ENCODE results near the gene GPC5. TPM values are rescaled to one million over a fixed set of nuclear protein-coding genes. Genes with fewer than 3 reads are reported as not detected.
"Not testable (repeated sequence)": the region's sequence is repeated elsewhere in the genome, so short reads cannot be mapped to it uniquely, and the experiment has no call there.

GPC5 gene
- total RNA-seq, 2 donors from 2014 or later, result 0.83 to 1.3 TPM

DNA sequence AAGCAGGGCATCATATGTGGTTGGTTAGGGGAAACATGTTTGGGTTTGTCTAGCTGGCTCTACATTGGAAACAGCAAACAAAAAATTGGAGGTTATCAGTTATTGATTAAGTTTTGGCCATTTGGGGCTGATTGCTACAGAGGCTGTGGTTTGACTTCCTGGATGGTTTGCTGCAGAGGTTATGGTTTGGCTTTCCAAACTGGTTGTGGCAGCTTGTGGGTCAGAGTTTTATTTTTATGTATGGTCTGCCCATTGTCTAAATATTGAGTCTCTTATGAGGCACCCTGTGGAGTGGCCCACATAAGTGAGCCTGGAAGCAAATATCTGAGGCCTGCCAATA is 261.6 kb downstream of the GPC5 start:
- TF ChIP-seq, protein P1, sequence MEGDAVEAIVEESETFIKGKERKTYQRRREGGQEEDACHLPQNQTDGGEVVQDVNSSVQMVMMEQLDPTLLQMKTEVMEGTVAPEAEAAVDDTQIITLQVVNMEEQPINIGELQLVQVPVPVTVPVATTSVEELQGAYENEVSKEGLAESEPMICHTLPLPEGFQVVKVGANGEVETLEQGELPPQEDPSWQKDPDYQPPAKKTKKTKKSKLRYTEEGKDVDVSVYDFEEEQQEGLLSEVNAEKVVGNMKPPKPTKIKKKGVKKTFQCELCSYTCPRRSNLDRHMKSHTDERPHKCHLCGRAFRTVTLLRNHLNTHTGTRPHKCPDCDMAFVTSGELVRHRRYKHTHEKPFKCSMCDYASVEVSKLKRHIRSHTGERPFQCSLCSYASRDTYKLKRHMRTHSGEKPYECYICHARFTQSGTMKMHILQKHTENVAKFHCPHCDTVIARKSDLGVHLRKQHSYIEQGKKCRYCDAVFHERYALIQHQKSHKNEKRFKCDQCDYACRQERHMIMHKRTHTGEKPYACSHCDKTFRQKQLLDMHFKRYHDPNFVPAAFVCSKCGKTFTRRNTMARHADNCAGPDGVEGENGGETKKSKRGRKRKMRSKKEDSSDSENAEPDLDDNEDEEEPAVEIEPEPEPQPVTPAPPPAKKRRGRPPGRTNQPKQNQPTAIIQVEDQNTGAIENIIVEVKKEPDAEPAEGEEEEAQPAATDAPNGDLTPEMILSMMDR (IDR thresholded peaks at IDR 0.05), result no peak
- no peak for DNase-seq (ENCODE audit: low spot score)
- Histone ChIP-seq H3K9me3 (no peaks in the 10 kb centered on the region), H3K4me3 (no peak overlapping the region), H3K27me3 (no peaks in the 10 kb centered on the region), H3K27ac (no peak overlapping the region), H3K4me1 (no peaks in the 10 kb centered on the region), H3K36me3 (no peaks in the 10 kb centered on the region)

DNA sequence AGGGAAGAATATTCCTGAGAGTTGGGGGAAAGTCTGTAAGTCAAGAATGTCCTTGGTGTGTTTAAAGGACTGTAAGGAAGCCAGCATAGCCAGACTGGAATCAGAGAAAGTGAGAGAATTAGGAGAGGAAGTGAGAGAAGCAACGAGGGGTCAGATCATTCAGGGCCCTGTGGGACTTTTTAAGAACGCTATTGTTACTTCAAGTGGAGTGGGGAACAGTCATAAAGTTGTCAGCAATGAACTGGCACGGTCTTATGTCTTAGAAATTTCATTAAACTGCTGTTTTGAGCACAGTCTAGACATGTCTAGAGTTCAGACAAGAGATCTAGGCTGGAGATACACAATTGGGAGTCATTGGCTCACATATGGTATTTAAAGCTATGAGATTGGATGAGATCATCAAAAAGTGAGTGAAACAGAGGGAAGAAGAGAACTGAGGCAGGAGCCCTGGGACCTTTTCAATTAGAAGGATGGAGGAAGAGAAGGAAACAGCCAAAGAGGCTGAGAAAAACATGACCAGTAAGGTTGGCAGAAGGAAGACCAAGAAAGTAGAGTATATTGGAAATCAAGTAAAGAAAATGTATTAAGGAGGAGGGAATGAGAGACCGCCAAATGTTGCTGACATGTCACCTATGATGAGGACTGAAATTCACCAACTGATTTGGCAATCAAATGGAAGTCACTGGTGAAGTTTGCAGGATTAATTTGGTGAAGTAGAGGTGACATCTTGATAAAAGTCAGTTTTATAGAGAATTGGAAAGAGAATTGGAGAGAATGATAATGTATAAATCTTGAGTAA is 263.5 kb downstream of the GPC5 start:
- no peak for DNase-seq (ENCODE audit: low spot score)
- H3K4me1 ChIP-seq, result no peaks in the 10 kb centered on the region
- no peaks in the 10 kb centered on the region for H3K27me3 ChIP-seq
- no peak overlapping the region for H3K27ac ChIP-seq
- TF ChIP-seq, protein P1 (IDR thresholded peaks at IDR 0.05), result no peak
- H3K4me3 ChIP-seq, result no peak overlapping the region
- H3K9me3 ChIP-seq, result no peaks in the 10 kb centered on the region
- no peaks in the 10 kb centered on the region for H3K36me3 ChIP-seq

DNA sequence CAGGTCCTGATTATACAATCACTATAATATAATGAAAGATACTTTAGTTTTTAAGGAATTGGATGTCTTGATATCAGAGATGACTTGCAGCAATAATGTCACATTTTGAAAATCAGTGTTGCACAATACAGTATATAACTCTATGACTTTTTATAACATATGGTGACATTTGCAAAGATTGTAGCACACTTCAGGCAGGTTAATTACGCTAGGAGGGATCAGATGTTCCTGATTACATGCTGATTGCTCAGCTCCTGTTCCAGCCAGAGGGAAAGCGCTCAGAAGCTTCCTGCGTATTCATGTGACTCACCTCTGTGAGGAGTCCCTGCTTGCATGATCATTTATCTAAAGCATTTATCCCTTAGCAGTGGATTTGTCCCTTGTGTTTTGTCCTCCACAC is 265.6 kb downstream of the GPC5 start:
- Histone ChIP-seq H3K27me3 (no peaks in the 10 kb centered on the region), H3K4me1 (no peaks in the 10 kb centered on the region), H3K36me3 (no peaks in the 10 kb centered on the region), H3K4me3 (no peak overlapping the region), H3K27ac (no peak overlapping the region), H3K9me3 (no peaks in the 10 kb centered on the region)
- DNase-seq (ENCODE audit: low spot score), result no peak
- TF ChIP-seq, protein P1 (IDR thresholded peaks at IDR 0.05), result no peak

DNA sequence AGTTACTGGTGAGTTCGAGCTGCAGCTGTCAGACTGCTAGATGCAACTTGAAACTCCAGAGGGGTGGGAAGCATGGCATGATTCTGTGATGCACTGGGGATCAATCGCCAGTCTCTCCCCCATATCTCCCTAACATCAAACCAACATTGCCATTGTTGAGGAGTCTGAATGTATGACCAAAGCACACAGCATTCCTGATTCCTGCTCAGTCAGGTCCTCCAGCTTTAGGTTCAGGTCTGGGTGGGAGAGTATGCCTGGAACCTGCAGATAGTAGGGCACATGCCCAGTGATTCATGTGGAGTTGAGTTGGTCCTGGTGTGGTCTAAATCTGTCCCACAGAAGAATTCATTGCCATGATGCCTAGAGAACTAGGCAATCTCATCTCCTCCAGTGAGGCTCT is 269.1 kb downstream of the GPC5 start:
- no peak overlapping the region for H3K27ac ChIP-seq
- DNase-seq (ENCODE audit: low spot score), result no peak
- H3K9me3 ChIP-seq, result no peaks in the 10 kb centered on the region
- no peaks in the 10 kb centered on the region for H3K4me1 ChIP-seq
- H3K4me3 ChIP-seq, result no peak overlapping the region
- H3K36me3 ChIP-seq, result no peaks in the 10 kb centered on the region
- no peaks in the 10 kb centered on the region for H3K27me3 ChIP-seq
- TF ChIP-seq, protein P1 (IDR thresholded peaks at IDR 0.05), result no peak

DNA sequence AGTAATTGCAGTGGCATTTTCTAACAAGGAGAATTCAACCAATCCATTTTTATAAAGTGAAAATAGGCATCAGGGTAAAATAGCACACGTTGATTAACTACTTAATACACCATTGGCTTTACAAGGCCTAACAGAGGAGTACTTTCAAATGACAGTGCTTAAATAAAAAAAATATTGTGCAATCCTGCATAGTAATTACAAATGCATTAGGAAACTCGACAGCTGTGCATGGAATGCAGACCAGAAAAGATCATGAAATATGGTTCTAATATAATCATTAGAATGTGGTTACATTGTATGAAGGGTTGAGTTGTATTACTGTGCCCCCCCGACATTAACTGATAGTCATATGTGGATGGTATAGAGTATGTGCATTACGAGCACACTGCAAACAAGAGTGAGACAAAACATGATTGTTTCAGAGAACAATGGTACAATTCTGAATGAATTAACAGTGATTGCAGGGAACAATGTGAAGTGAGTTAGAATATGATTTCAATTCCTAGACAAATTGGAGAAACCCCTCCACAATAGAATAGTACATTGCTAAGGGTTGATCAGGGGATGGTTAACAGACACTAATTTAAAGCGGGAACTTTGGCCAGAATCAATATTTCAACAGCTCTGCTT is 270.6 kb downstream of the GPC5 start:
- Histone ChIP-seq H3K36me3 (no peaks in the 10 kb centered on the region), H3K4me3 (no peak overlapping the region), H3K27me3 (no peaks in the 10 kb centered on the region), H3K4me1 (no peaks in the 10 kb centered on the region), H3K27ac (no peak overlapping the region), H3K9me3 (no peaks in the 10 kb centered on the region)
- TF ChIP-seq, protein P1 (IDR thresholded peaks at IDR 0.05), result no peak
- no peak for DNase-seq (ENCODE audit: low spot score)

DNA sequence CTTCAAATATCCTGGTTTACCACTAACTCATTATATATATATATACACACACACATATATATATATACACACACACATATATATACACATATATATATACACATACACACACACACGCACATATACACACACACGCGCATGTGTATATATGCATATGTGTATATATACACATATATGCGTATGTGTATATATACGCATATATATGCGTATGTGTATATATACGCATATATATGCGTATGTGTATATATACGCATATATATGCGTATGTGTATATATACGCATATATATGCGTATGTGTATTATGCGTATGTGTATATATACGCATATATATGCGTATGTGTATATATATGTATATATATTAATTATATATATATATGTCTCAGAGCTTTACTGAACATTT is 275.9 kb downstream of the GPC5 start:
- not testable (repeated sequence) for H3K4me1 ChIP-seq; H3K27me3 ChIP-seq; H3K4me3 ChIP-seq; H3K36me3 ChIP-seq; H3K9me3 ChIP-seq; H3K27ac ChIP-seq; DNase-seq (ENCODE audit: low spot score)

All from right atrium auricular region (tissue), 2 donors.